Vagina (tissue), 2 donors: ENCODE results near the gene ZCRB1. TPM values are rescaled to one million over a fixed set of nuclear protein-coding genes. Genes with fewer than 3 reads are reported as not detected.
"Not testable (repeated sequence)": the region's sequence is repeated elsewhere in the genome, so short reads cannot be mapped to it uniquely, and the experiment has no call there.

Experiments used
- DNase-seq, 2 donors: peaks; one replicate each; pipeline ENCODE4 v3.0.0-alpha.2; 2017; ENCODE audit errors: extremely low spot score in 2 of 2
- H3K27ac ChIP-seq: fragments of 200-600 bp; sonication (generic); one replicate; pipeline ENCODE4 v1.5.1; 2019
- H3K27me3 ChIP-seq: fragments of 200-600 bp; sonication (generic); one replicate; pipeline ENCODE4 v1.5.1; 2019
- H3K36me3 ChIP-seq, 2 donors: fragments of 200-600 bp; sonication (generic); one replicate each; pipeline ENCODE4 v1.5.1; 2017 to 2019
- H3K4me1 ChIP-seq: fragments of 200-600 bp; sonication (generic); one replicate; pipeline ENCODE4 v1.5.1; 2019
- H3K4me3 ChIP-seq, 2 donors: fragments of 200-600 bp; sonication (generic); 1 replicate in 1 of 2; 2 replicates in 1 of 2; pipeline ENCODE4 v1.5.1; 2016 to 2019
- H3K9me3 ChIP-seq: fragments of 200-600 bp; sonication (generic); one replicate; pipeline ENCODE4 v1.5.1; 2019
- POLR2A ChIP-seq, 2 donors: fragments of 450-650 bp; IDR thresholded peaks; one replicate each; pipeline ENCODE4 v1.6.1; 2017; ENCODE audit warnings: antibody characterized with exemption in 2 of 2, mild to moderate bottlenecking in 2 of 2, moderate library complexity in 2 of 2
- POLR2AphosphoS5 ChIP-seq, 2 donors: sonication (generic); formaldehyde crosslinking; IDR thresholded peaks; one replicate each; pipeline ENCODE4 v1.9.0; 2017; ENCODE audit warnings: antibody characterized with exemption in 2 of 2, mild to moderate bottlenecking in 2 of 2, low read depth in 1 of 2; ENCODE audit not compliant: insufficient read depth in 1 of 2
- intact Hi-C: fragments of 100-400 bp; cut with DNase I; formaldehyde crosslinking; loops from one replicate; pipeline ENCODE4 v1.15.1; 2023
- total RNA-seq: library from RNA; depleted of rRNA; stranded (reverse); fragments of >200 nt; gene quantifications from one replicate; pipeline ENCODE4 v1.2.3, GENCODE V29; 2016
- TF ChIP-seq, protein P1 (sequence below), 3 experiments: fragments of 450-650 bp in 2 of 3; fragments of 200-600 bp in 1 of 3; sonication (generic) in 1 of 3; IDR thresholded peaks; one replicate each; pipeline ENCODE4 v1.5.1; 2017 to 2019; ENCODE audit warnings: antibody characterized with exemption in 3 of 3, mild to moderate bottlenecking in 2 of 3, moderate library complexity in 2 of 3

The ZCRB1 gene
- total RNA-seq, 1 donor from 2014 or later, result 36.3 TPM

DNA sequence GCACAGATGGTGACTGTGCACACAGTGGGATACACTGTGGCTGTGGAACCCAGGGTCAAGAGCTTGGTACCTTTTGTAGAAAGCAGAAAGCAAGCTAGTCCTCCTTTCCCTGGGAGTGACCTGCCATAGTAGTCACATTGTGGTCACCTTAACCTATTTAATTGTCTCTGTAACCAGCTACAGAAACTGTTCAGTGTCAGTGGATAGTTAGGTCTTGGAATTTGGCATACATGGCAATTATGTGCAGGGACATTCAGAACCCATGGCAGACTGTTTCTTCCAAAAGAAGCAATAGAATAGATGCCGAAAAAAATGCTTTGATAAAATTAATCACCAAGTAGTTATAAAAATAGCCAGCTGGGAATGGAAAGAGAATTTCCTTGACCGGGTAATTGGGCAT is 30.4 kb upstream of the ZCRB1 start:
- no peaks in the 10 kb centered on the region for H3K4me1 ChIP-seq
- H3K36me3 ChIP-seq, result no peaks in the 10 kb centered on the region
- no peaks in the 10 kb centered on the region for H3K27me3 ChIP-seq
- H3K4me3 ChIP-seq, result no peak overlapping the region
- TF ChIP-seq POLR2AphosphoS5 (IDR thresholded peaks at IDR 0.05; ENCODE audit: insufficient read depth in 1 of 2, low read depth in 1 of 2) (no peak), POLR2A (IDR thresholded peaks at IDR 0.05) (no peak)
- TF ChIP-seq, protein P1, sequence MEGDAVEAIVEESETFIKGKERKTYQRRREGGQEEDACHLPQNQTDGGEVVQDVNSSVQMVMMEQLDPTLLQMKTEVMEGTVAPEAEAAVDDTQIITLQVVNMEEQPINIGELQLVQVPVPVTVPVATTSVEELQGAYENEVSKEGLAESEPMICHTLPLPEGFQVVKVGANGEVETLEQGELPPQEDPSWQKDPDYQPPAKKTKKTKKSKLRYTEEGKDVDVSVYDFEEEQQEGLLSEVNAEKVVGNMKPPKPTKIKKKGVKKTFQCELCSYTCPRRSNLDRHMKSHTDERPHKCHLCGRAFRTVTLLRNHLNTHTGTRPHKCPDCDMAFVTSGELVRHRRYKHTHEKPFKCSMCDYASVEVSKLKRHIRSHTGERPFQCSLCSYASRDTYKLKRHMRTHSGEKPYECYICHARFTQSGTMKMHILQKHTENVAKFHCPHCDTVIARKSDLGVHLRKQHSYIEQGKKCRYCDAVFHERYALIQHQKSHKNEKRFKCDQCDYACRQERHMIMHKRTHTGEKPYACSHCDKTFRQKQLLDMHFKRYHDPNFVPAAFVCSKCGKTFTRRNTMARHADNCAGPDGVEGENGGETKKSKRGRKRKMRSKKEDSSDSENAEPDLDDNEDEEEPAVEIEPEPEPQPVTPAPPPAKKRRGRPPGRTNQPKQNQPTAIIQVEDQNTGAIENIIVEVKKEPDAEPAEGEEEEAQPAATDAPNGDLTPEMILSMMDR (IDR thresholded peaks at IDR 0.05), result no peak
- no peak for DNase-seq
- no peaks in the 10 kb centered on the region for H3K9me3 ChIP-seq
- intact Hi-C loops, result loop anchor here (5.0 kb wide), 1 partner anchor 1634 kb away; no protein-coding TSS in a partner anchor
- no peak overlapping the region for H3K27ac ChIP-seq

DNA sequence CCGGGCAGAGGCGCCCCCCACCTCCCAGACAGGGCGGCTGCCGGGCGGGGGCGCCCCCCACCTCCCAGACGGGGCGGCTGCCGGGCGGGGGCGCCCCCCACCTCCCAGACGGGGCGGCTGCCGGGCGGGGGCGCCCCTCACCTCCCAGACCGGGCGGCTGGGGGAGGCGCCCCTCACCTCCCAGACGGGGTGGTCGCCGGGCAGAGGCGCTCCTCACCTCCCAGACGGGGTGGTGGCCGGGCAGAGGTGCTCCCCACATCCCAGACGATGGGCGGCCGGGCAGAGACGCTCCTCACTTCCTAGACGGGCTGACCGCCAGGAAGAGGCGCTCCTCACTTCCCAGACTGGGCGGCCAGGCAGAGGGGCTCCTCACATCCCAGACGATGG is 24.1 kb upstream of the ZCRB1 start:
- H3K4me1 ChIP-seq, H3K9me3 ChIP-seq, DNase-seq, intact Hi-C loops, H3K4me3 ChIP-seq, H3K27ac ChIP-seq, H3K36me3 ChIP-seq, H3K27me3 ChIP-seq: not testable (repeated sequence)

DNA sequence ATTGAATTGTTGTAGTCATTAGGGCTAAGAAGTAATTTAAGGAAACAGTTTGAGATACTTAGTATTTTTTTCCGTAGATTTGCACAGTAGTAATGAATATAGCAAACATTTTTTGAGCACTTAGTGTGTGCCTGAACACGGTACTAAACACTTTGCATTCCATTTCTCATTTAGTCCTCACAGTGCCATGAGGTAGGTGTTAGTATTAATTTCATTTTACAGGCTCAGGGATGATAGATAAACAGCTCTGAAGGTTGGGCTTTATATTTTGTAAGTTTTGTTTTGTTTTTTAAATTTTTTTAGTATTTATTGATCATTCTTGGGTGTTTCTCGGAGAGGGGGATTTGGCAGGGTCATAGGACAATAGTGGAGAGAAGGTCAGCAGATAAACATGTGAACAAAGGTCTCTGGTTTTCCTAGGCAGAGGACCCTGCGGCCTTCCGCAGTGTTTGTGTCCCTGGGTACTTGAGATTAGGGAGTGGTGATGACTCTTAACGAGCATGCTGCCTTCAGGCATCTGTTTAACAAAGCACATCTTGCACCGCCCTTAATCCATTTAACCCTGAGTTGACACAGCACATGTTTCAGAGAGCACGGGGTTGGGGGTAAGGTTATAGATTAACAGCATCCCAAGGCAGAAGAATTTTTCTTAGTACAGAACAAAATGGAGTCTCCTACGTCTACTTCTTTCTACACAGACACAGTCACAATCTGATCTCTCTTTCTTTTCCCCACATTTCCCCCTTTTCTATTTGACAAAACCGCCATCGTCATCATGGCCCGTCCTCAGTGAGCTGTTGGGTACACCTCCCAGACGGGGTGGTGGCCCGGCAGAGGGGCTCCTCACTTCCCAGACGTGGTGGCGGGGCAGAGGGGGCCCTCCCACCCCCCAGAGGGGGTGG is 23.5 kb upstream of the ZCRB1 start:
- H3K4me3 ChIP-seq, H3K27me3 ChIP-seq, H3K9me3 ChIP-seq, H3K36me3 ChIP-seq, DNase-seq, intact Hi-C loops, H3K4me1 ChIP-seq, H3K27ac ChIP-seq: not testable (repeated sequence)

DNA sequence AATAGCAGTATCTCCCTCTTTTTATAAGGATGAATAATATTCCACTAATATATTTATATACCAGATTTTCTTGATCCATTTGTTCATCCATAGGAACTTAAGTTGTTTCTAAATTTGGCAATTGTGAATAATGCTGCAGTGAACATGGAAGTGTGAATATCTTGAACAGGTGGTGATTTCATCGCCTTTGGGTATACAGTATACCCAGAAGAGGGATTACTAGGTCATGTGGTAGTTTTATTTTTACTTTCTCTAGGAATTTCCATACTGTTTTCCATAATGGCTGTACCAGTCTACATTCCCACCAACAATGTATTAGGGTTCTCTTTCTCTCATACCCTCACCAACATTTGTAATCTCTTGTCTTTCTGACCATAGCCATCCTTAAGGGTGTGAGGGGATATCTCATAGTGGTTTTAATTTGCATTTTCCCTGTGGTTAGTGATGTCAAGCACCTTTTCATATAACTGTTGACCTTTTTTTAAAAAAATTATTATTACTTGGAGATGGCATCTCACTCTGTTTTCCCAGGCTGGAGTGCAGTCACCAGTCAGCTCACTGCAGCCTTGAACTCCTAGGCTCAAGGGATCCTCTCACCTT is 20.6 kb upstream of the ZCRB1 start:
- no peak for DNase-seq
- H3K4me3 ChIP-seq, result no peak overlapping the region

DNA sequence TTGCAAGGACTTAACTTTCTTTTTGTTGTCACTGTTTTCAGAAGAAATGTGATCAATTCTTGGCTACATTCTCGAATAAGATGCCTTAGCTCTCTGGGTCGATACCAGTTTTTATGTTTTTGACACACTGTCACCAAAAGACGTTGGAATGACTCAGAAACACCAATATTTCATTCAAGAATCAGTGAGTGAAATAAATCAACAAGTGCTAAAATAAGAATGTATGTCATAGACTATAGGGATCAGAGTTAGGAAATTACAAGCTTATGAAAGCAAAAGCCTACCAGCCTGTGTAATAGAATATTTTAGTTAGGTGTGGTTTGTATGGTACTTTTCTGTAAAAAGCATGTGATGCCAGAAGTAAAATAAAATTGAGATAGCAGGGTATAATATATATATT is 17.8 kb upstream of the ZCRB1 start:
- intact Hi-C loops, result no loop called here
- DNase-seq, result no peak
- no peaks in the 10 kb centered on the region for H3K36me3 ChIP-seq
- H3K27ac ChIP-seq, result no peak overlapping the region
- peaks cover 4% of the 10 kb centered on the region for H3K4me1 ChIP-seq
- no peak overlapping the region for H3K4me3 ChIP-seq
- no peaks in the 10 kb centered on the region for H3K27me3 ChIP-seq
- H3K9me3 ChIP-seq, result no peaks in the 10 kb centered on the region
- TF ChIP-seq POLR2AphosphoS5 (IDR thresholded peaks at IDR 0.05; ENCODE audit: insufficient read depth in 1 of 2, low read depth in 1 of 2) (no peak), POLR2A (IDR thresholded peaks at IDR 0.05) (no peak)
- TF ChIP-seq, protein P1 (IDR thresholded peaks at IDR 0.05), result no peak

More for the DNA sequence above, 20.6 kb upstream of the ZCRB1 start:
- Histone ChIP-seq H3K36me3 (no peaks in the 10 kb centered on the region), H3K27me3 (no peaks in the 10 kb centered on the region), H3K9me3 (no peaks in the 10 kb centered on the region), H3K27ac (no peak overlapping the region), H3K4me1 (peaks cover 4% of the 10 kb centered on the region)
- intact Hi-C loops, result no loop called here
- TF ChIP-seq POLR2A (IDR thresholded peaks at IDR 0.05), result no peak
- TF ChIP-seq, protein P1 (IDR thresholded peaks at IDR 0.05), result no peak
- no peak for TF ChIP-seq POLR2AphosphoS5 (IDR thresholded peaks at IDR 0.05; ENCODE audit: insufficient read depth in 1 of 2, low read depth in 1 of 2)

DNA sequence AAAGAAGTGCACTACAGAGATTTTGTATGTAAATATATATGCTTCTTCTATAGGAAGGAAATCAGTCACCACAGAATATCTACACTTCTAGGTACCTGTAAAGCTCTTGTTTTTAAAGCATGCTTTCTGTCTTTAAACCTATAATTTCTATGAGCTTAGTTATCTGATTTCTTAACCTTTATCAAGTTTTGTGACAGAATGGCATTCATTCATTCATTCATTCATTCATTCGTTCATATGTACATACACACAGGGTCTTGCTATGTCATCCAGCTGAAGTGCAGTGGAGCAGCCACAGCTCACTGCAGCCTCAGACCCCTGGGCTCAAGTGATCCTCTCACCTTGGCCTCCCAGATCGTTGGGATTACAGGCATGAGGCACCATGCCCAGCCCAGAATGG is 16.1 kb upstream of the ZCRB1 start:
- no peak for TF ChIP-seq POLR2A (IDR thresholded peaks at IDR 0.05)
- TF ChIP-seq, protein P1 (IDR thresholded peaks at IDR 0.05), result no peak
- TF ChIP-seq POLR2AphosphoS5 (IDR thresholded peaks at IDR 0.05; ENCODE audit: insufficient read depth in 1 of 2, low read depth in 1 of 2), result no peak
- H3K4me1 ChIP-seq, result peaks cover 4% of the 10 kb centered on the region
- H3K4me3 ChIP-seq, result no peak overlapping the region
- H3K27me3 ChIP-seq, result no peaks in the 10 kb centered on the region
- no peak for DNase-seq
- H3K9me3 ChIP-seq, result no peaks in the 10 kb centered on the region
- peaks cover 0 to 3% of the 10 kb centered on the region in 2 donors for H3K36me3 ChIP-seq
- intact Hi-C loops, result no loop called here
- H3K27ac ChIP-seq, result no peak overlapping the region
